ENCODE data around the gene DNM3. TPM values are rescaled to one million over a fixed set of nuclear protein-coding genes. Genes with fewer than 3 reads are reported as not detected.
A peak's percentile ranks its signal among the peaks of the same experiment; 100 is the strongest.

Gene DNM3
- total RNA-seq, 1 donor from 2014 or later = 3.4 TPM

- peak; percentile 37 for DNase-seq (ENCODE audit: extremely low read depth, low read depth, low spot score)
These were observed 27.0 kb downstream of the DNM3 start for GRCh38 chr1:171868217-171868803.

- no peak for DNase-seq (ENCODE audit: extremely low read depth, low read depth, low spot score)
These were observed 27.8 kb downstream of the DNM3 start for GRCh38 chr1:171869097-171869496.

GRCh38 chr1:171871848-171872247 is 30.6 kb downstream of the DNM3 start:
- no peak for DNase-seq (ENCODE audit: extremely low read depth, low read depth, low spot score)

GRCh38 chr1:171872430-171872829 is 31.1 kb downstream of the DNM3 start:
- DNase-seq (ENCODE audit: extremely low read depth, low read depth, low spot score) = no peak

GRCh38 chr1:171873664-171874063 is 32.4 kb downstream of the DNM3 start:
- DNase-seq (ENCODE audit: extremely low read depth, low read depth, low spot score) = no peak

GRCh38 chr1:171877701-171878100 is 36.4 kb downstream of the DNM3 start:
- DNase-seq (ENCODE audit: extremely low read depth, low read depth, low spot score) = no peak

GRCh38 chr1:171879556-171879955 is 38.3 kb downstream of the DNM3 start:
- DNase-seq (ENCODE audit: extremely low read depth, low read depth, low spot score) = no peak

- DNase-seq (ENCODE audit: extremely low read depth, low read depth, low spot score) = no peak
These were observed 40.1 kb downstream of the DNM3 start for GRCh38 chr1:171881442-171881841.

GRCh38 chr1:171883849-171884248 is 42.6 kb downstream of the DNM3 start:
- DNase-seq (ENCODE audit: extremely low read depth, low read depth, low spot score) = no peak

GRCh38 chr1:171884475-171884874 is 43.2 kb downstream of the DNM3 start:
- DNase-seq (ENCODE audit: extremely low read depth, low read depth, low spot score) = no peak

GRCh38 chr1:171890131-171890530 is 48.8 kb downstream of the DNM3 start:
- DNase-seq (ENCODE audit: extremely low read depth, low read depth, low spot score) = no peak

GRCh38 chr1:171896936-171897703 is 55.8 kb downstream of the DNM3 start:
- no peak for DNase-seq (ENCODE audit: extremely low read depth, low read depth, low spot score)

GRCh38 chr1:171898941-171899340 is 57.6 kb downstream of the DNM3 start:
- DNase-seq (ENCODE audit: extremely low read depth, low read depth, low spot score) = no peak

GRCh38 chr1:171899838-171900237 is 58.5 kb downstream of the DNM3 start:
- DNase-seq (ENCODE audit: extremely low read depth, low read depth, low spot score) = no peak

GRCh38 chr1:171901245-171901644 is 59.9 kb downstream of the DNM3 start:
- DNase-seq (ENCODE audit: extremely low read depth, low read depth, low spot score) = no peak

- no peak for DNase-seq (ENCODE audit: extremely low read depth, low read depth, low spot score)
These were observed 61.2 kb downstream of the DNM3 start for GRCh38 chr1:171902527-171902926.

GRCh38 chr1:171904778-171905450 is 63.6 kb downstream of the DNM3 start:
- DNase-seq (ENCODE audit: extremely low read depth, low read depth, low spot score) = no peak

- no peak for DNase-seq (ENCODE audit: extremely low read depth, low read depth, low spot score)
These were observed 68.4 kb downstream of the DNM3 start for GRCh38 chr1:171909711-171910110.

- no peak for DNase-seq (ENCODE audit: extremely low read depth, low read depth, low spot score)
These were observed 69.5 kb downstream of the DNM3 start for GRCh38 chr1:171910786-171911185.

GRCh38 chr1:171911506-171911905 is 70.2 kb downstream of the DNM3 start:
- DNase-seq (ENCODE audit: extremely low read depth, low read depth, low spot score) = no peak

- DNase-seq (ENCODE audit: extremely low read depth, low read depth, low spot score) = no peak
These were observed 71.3 kb downstream of the DNM3 start for GRCh38 chr1:171912509-171913175.

All from glomerular endothelial cell (primary cell).